ENCODE measurements around the gene ARSK. TPM values are rescaled to one million over a fixed set of nuclear protein-coding genes. Genes with fewer than 3 reads are reported as not detected.

The ARSK gene
- total and polyA plus RNA-seq, 2 of the 13 experiments (the other 11 are each of a cell fraction or from before 2014, with no cell fraction given), result 7.9 TPM

DNA sequence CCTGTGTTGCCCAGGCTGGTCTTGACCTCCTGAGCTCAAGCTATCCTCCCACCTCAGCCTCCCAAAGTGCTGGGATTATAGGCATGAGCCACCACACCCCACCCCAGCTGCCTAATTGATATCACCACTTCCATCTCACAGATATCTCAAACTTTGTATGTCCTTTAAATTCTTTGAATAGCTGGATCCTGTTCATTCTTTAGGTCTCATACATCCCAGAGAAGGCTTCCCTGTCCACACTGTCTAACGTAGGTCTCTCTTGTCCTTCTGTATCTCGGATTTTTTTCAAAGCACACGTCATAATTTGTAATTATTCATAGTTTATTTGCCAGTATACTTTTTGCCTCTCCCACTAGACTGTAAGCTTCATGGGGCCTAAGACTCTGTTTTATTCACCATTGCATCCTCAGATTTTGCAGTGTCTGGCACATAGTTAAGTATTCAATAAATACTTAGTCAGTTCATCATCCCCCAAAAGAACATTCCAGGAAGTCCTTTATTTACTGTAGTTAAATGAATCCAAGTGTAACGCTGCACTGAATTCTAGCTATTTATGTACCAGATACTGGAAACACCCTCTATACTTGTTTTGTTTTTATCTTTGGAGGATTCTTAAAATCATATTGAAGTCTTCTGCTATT, 10.5 kb downstream of the ARSK start (continued):
- no peak for TF ChIP-seq RARG (CRISPR knock-in tag; IDR thresholded peaks at IDR 0.05; ENCODE audit: low read depth)
- TF ChIP-seq, protein P1, sequence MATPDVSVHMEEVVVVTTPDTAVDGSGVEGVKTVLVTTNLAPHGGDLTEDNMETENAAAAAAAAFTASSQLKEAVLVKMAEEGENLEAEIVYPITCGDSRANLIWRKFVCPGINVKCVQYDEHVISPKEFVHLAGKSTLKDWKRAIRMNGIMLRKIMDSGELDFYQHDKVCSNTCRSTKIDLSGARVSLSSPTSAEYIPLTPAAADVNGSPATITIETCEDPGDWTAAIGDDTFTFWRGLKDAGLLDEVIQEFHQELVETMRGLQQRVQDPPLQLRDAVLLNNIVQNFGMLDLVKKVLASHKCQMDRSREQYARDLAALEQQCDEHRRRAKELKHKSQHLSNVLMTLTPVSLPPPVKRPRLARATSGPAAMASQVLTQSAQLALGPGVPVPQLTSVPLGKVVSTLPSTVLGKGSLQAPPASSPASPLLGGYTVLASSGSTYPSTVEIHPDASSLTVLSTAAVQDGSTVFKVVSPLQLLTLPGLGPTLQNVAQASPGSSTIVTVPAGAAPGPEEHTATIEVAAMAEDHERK (CRISPR knock-in tag; IDR thresholded peaks at IDR 0.05; ENCODE audit: low read depth), result no peak
- no peak for TF ChIP-seq NFE2L2 (IDR thresholded peaks at IDR 0.05; ENCODE audit: low read length)
- TF ChIP-seq RARA (CRISPR knock-in tag; IDR thresholded peaks at IDR 0.05), result no peak
- no peak for TF ChIP-seq ZNF3 (CRISPR knock-in tag; IDR thresholded peaks at IDR 0.05)

DNA sequence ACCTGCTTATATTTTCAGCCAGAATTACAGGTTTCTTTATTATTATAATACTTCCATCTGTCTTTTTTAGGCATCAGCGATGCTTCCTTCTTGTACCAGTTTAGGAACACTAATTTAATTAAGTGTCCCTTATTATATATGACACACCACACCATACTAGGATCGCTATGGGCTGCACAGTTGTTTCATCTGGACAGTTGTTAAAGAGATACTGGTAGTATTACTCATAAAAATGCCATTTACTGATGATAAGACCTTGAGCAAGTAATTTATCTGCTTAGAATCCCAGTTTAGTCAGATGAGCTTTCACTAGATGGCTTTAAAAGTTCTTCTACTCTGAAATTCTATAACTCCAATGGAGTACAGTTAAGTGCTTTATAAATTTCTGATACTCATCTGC, 17.1 kb downstream of the ARSK start:
- intact Hi-C loops (cut with micrococcal nuclease; ENCODE audit: unreplicated experiment) (no loop called here), in situ Hi-C loops (cut with HindIII; ENCODE audit: extremely low pct_ligation_motif_present, low pct_unique_long_range_greater_than_20kb) (no loop called here)
- no peaks in the 10 kb centered on the region for H3K79me2 ChIP-seq (ENCODE audit: insufficient read depth, low read length)
- H3K4me1 ChIP-seq (ENCODE audit: insufficient read depth, low read length), result no peaks in the 10 kb centered on the region
- WGBS (ENCODE audit: low lambda C conversion rate), result 99% methylated on average over 2 of the region's 2 CpGs
- H3K9ac ChIP-seq (ENCODE audit: insufficient read depth, low read depth, low read length), result no peak overlapping the region
- H3K36me3 ChIP-seq (replicated peaks in 1 of 2; ENCODE audit: control insufficient read depth in 1 of 2, insufficient read depth in 2 of 2, low read length in 2 of 2), result peaks cover 0 to 2% of the 10 kb centered on the region in 2 experiments; a peak in 2 of 5 replicates
- no peaks in the 10 kb centered on the region for H4K20me1 ChIP-seq (ENCODE audit: insufficient read depth, low read length)
- TF ChIP-seq, protein P2, sequence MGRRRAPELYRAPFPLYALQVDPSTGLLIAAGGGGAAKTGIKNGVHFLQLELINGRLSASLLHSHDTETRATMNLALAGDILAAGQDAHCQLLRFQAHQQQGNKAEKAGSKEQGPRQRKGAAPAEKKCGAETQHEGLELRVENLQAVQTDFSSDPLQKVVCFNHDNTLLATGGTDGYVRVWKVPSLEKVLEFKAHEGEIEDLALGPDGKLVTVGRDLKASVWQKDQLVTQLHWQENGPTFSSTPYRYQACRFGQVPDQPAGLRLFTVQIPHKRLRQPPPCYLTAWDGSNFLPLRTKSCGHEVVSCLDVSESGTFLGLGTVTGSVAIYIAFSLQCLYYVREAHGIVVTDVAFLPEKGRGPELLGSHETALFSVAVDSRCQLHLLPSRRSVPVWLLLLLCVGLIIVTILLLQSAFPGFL (CRISPR knock-in tag; IDR thresholded peaks at IDR 0.05), result no peak
- TF ChIP-seq HES4 (CRISPR knock-in tag; IDR thresholded peaks at IDR 0.05; ENCODE audit: borderline replicate concordance) (no peak), IKZF4 (CRISPR knock-in tag; IDR thresholded peaks at IDR 0.05; ENCODE audit: borderline replicate concordance, low read depth, not compliant biosample characterization) (no peak), ZNF850 (CRISPR knock-in tag; conservative IDR thresholded peaks at IDR 0.05) (no peak), PHF5A (CRISPR knock-in tag; IDR thresholded peaks at IDR 0.05; ENCODE audit: low read depth, unreplicated experiment) (no peak), NFATC3 (CRISPR knock-in tag; IDR thresholded peaks at IDR 0.05) (no peak), ZFP82 (CRISPR knock-in tag; IDR thresholded peaks at IDR 0.05; ENCODE audit: borderline replicate concordance) (no peak), RAD21 (CRISPR knock-in tag; IDR thresholded peaks at IDR 0.05) (no peak), MIER3 (CRISPR knock-in tag; IDR thresholded peaks at IDR 0.05; ENCODE audit: borderline replicate concordance) (no peak), NR1H2 (CRISPR knock-in tag; IDR thresholded peaks at IDR 0.05; ENCODE audit: borderline replicate concordance, low read depth) (no peak), ZNF446 (CRISPR knock-in tag; IDR thresholded peaks at IDR 0.05) (no peak), NR3C1 (CRISPR knock-in tag; IDR thresholded peaks at IDR 0.05) (no peak), HOXA9 (CRISPR knock-in tag; IDR thresholded peaks at IDR 0.05; ENCODE audit: borderline replicate concordance) (no peak)
- TF ChIP-seq, protein P3, sequence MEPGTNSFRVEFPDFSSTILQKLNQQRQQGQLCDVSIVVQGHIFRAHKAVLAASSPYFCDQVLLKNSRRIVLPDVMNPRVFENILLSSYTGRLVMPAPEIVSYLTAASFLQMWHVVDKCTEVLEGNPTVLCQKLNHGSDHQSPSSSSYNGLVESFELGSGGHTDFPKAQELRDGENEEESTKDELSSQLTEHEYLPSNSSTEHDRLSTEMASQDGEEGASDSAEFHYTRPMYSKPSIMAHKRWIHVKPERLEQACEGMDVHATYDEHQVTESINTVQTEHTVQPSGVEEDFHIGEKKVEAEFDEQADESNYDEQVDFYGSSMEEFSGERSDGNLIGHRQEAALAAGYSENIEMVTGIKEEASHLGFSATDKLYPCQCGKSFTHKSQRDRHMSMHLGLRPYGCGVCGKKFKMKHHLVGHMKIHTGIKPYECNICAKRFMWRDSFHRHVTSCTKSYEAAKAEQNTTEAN (CRISPR knock-in tag; conservative IDR thresholded peaks at IDR 0.05), result no peak
- no peaks in the 10 kb centered on the region for H3K27me3 ChIP-seq (ENCODE audit: control insufficient read depth in 1 of 2, insufficient read depth in 2 of 2, low read length in 2 of 2)
- H3K4me2 ChIP-seq (ENCODE audit: low read depth, low read length), result no peak overlapping the region
- no TSS peak for BruUV-seq (replicated peaks)
- ATAC-seq (no peak), FAIRE-seq (no peak), DNase-seq (ENCODE audit: low spot score) (no peak)
- H3K4me3 ChIP-seq (replicated peaks in 1 of 3; ENCODE audit: insufficient read depth in 1 of 3, low read depth in 2 of 3, low read length in 3 of 3), result no peak overlapping the region
- CTCF ChIA-PET (ENCODE audit: low intra/inter-chr PET ratio, low total read pairs), result no interaction called here
- no peak overlapping the region for H3K27ac ChIP-seq (ENCODE audit: extremely low read length, insufficient read depth, low read length)
- POLR2A ChIA-PET, result no interaction called here
- H2AFZ ChIP-seq (ENCODE audit: low read length), result no peak overlapping the region
- H3K9me3 ChIP-seq (ENCODE audit: low read length), result no peaks in the 10 kb centered on the region

Measured in HepG2 (cell line).